ENCODE data around the gene CELF5.

Gene CELF5

GRCh38 chr19:3178973-3179738, 45.3 kb upstream of the CELF5 start:
- ATAC-seq (ENCODE audit: low read depth) (no peak), DNase-seq (ENCODE audit: low spot score) (no peak)
- no peaks in the 10 kb centered on the region for H3K27me3 ChIP-seq (ENCODE audit: insufficient read depth, poor library complexity, severe bottlenecking)
- H3K4me1 ChIP-seq (ENCODE audit: insufficient read depth, poor library complexity, severe bottlenecking) = peaks cover 17% of the 10 kb centered on the region
- no peak for TF ChIP-seq CTCF (IDR thresholded peaks at IDR 0.05; ENCODE audit: poor library complexity, severe bottlenecking)
- no peaks in the 10 kb centered on the region for H3K9me3 ChIP-seq (ENCODE audit: severe bottlenecking)
- no peaks in the 10 kb centered on the region for H3K36me3 ChIP-seq (ENCODE audit: low read depth)
- no peak overlapping the region for H3K4me3 ChIP-seq (ENCODE audit: severe bottlenecking)
- H3K27ac ChIP-seq (ENCODE audit: poor library complexity, severe bottlenecking) = no peak overlapping the region

GRCh38 chr19:3179739-3180293, 44.6 kb upstream of the CELF5 start:
- DNase-seq (ENCODE audit: low spot score) (no peak), ATAC-seq (ENCODE audit: low read depth) (no peak)
- Histone ChIP-seq H3K4me3 (ENCODE audit: severe bottlenecking) (no peak overlapping the region), H3K27me3 (ENCODE audit: insufficient read depth, poor library complexity, severe bottlenecking) (no peaks in the 10 kb centered on the region), H3K9me3 (ENCODE audit: severe bottlenecking) (no peaks in the 10 kb centered on the region), H3K36me3 (ENCODE audit: low read depth) (no peaks in the 10 kb centered on the region), H3K27ac (ENCODE audit: poor library complexity, severe bottlenecking) (no peak overlapping the region), H3K4me1 (ENCODE audit: insufficient read depth, poor library complexity, severe bottlenecking) (peaks cover 17% of the 10 kb centered on the region)
- no peak for TF ChIP-seq CTCF (IDR thresholded peaks at IDR 0.05; ENCODE audit: poor library complexity, severe bottlenecking)

- peaks cover 4% of the 10 kb centered on the region for H3K4me1 ChIP-seq (ENCODE audit: insufficient read depth, poor library complexity, severe bottlenecking)
- no peak overlapping the region for H3K4me3 ChIP-seq (ENCODE audit: severe bottlenecking)
- no peaks in the 10 kb centered on the region for H3K9me3 ChIP-seq (ENCODE audit: severe bottlenecking)
- no peak for TF ChIP-seq CTCF (IDR thresholded peaks at IDR 0.05; ENCODE audit: poor library complexity, severe bottlenecking)
- H3K36me3 ChIP-seq (ENCODE audit: low read depth) = peaks cover 9% of the 10 kb centered on the region
- no peak for DNase-seq (ENCODE audit: low spot score)
- H3K27me3 ChIP-seq (ENCODE audit: insufficient read depth, poor library complexity, severe bottlenecking) = no peaks in the 10 kb centered on the region
- no peak for ATAC-seq (ENCODE audit: low read depth)
- no peak overlapping the region for H3K27ac ChIP-seq (ENCODE audit: poor library complexity, severe bottlenecking)
These were observed 40.5 kb upstream of the CELF5 start for GRCh38 chr19:3183721-3184641.

- peaks cover 15% of the 10 kb centered on the region for H3K36me3 ChIP-seq (ENCODE audit: low read depth)
- H3K4me3 ChIP-seq (ENCODE audit: severe bottlenecking) = peak overlapping the region; percentile 80
- peak; percentile 44 for ATAC-seq (ENCODE audit: low read depth)
- TF ChIP-seq CTCF (IDR thresholded peaks at IDR 0.05; ENCODE audit: poor library complexity, severe bottlenecking) = no peak
- H3K27me3 ChIP-seq (ENCODE audit: insufficient read depth, poor library complexity, severe bottlenecking) = no peaks in the 10 kb centered on the region
- no peaks in the 10 kb centered on the region for H3K9me3 ChIP-seq (ENCODE audit: severe bottlenecking)
- H3K4me1 ChIP-seq (ENCODE audit: insufficient read depth, poor library complexity, severe bottlenecking) = peaks cover 4% of the 10 kb centered on the region
- DNase-seq (ENCODE audit: low spot score) = no peak
- H3K27ac ChIP-seq (ENCODE audit: poor library complexity, severe bottlenecking) = peak overlapping the region; percentile 61
These were observed 39.5 kb upstream of the CELF5 start for GRCh38 chr19:3184847-3185460.

Data from RWPE2 (cell line).